T-helper 17 cell (primary cell): ENCODE measurements around the gene PLA2G15. TPM values are rescaled to one million over a fixed set of nuclear protein-coding genes. Genes with fewer than 3 reads are reported as not detected.
"Not testable (repeated sequence)": the region's sequence is repeated elsewhere in the genome, so short reads cannot be mapped to it uniquely, and the experiment has no call there.

Source experiments
- ATAC-seq: fragments of 150-1000 bp; cut with Tn5 transposase; 2 replicates; pipeline ENCODE4 v1.10.0; 2021; ENCODE audit warnings: mild to moderate bottlenecking, moderate library complexity
- DNase-seq, 3 donors: peaks; one replicate each; pipeline versions ENCODE4 v3.0.0 to v3.0.0-alpha.2; 2020 to 2021
- H3K9me3 ChIP-seq: one replicate; pipeline ENCODE4 v1.7.0; 2013; ENCODE audit warnings: low read length, mild to moderate bottlenecking; ENCODE audit not compliant: control insufficient read depth, poor library complexity, severe bottlenecking
- H3K27ac Mint-ChIP-seq: one replicate; pipeline ENCODE4 v1.8.0; 2022; ENCODE audit warnings: mild to moderate bottlenecking, moderate library complexity, mixed read lengths
- H3K27me3 Mint-ChIP-seq: one replicate; pipeline ENCODE4 v1.8.0; 2022; ENCODE audit warnings: mixed read lengths
- H3K36me3 Mint-ChIP-seq: one replicate; pipeline ENCODE4 v1.8.0; 2022; ENCODE audit warnings: low read depth, mixed read lengths
- H3K4me1 Mint-ChIP-seq: one replicate; pipeline ENCODE4 v1.8.0; 2022; ENCODE audit warnings: mild to moderate bottlenecking, mixed read lengths
- H3K4me3 Mint-ChIP-seq: one replicate; pipeline ENCODE4 v1.8.0; 2022; ENCODE audit warnings: mild to moderate bottlenecking, moderate library complexity, mixed read lengths
- total RNA-seq, 4 donors: library from RNA in 2 of 4; stranded (reverse) in 2 of 4; gene quantifications; one replicate each; pipeline ENCODE4 v1.2.3 and lab custom pipeline; 2022 to 2026

PLA2G15 gene
- total RNA-seq, 2 donors from 2014 or later: 6.6 to 7.4 TPM

GRCh38 chr16:68281368-68282063 is 36.3 kb downstream of the PLA2G15 start:
- H3K27me3 Mint-ChIP-seq: no peaks in the 10 kb centered on the region
- H3K4me3 Mint-ChIP-seq: peak overlapping the region; percentile 77
- peak overlapping the region; percentile 93 for H3K27ac Mint-ChIP-seq
- peaks cover 60% of the 10 kb centered on the region for H3K4me1 Mint-ChIP-seq
- H3K9me3 ChIP-seq: no peaks in the 10 kb centered on the region
- H3K36me3 Mint-ChIP-seq: peaks cover 12% of the 10 kb centered on the region
- DNase-seq (no peak), ATAC-seq (peak; percentile 61)

- Mint-ChIP-seq H3K4me1 (peaks cover 63% of the 10 kb centered on the region), H3K27ac (peak overlapping the region; percentile 93)
- DNase-seq: no peak
These were observed 36.9 kb downstream of the PLA2G15 start for GRCh38 chr16:68282064-68282452.

GRCh38 chr16:68283346-68283745 is 38.2 kb downstream of the PLA2G15 start:
- peaks cover 74% of the 10 kb centered on the region for H3K4me1 Mint-ChIP-seq
- H3K9me3 ChIP-seq: no peaks in the 10 kb centered on the region
- no peak for ATAC-seq
- H3K4me3 Mint-ChIP-seq: peak overlapping the region; percentile 92
- H3K27me3 Mint-ChIP-seq: no peaks in the 10 kb centered on the region
- H3K36me3 Mint-ChIP-seq: peaks cover 14% of the 10 kb centered on the region
- DNase-seq: no peak
- H3K27ac Mint-ChIP-seq: peak overlapping the region; percentile 93

More at GRCh38 chr16:68282064-68282452, 36.9 kb downstream of the PLA2G15 start:
- ATAC-seq: no peak
- peaks cover 12% of the 10 kb centered on the region for H3K36me3 Mint-ChIP-seq
- no peaks in the 10 kb centered on the region for H3K27me3 Mint-ChIP-seq
- H3K4me3 Mint-ChIP-seq: peak overlapping the region; percentile 77
- H3K9me3 ChIP-seq: no peaks in the 10 kb centered on the region

GRCh38 chr16:68283801-68284598 is 38.8 kb downstream of the PLA2G15 start:
- Mint-ChIP-seq H3K4me3 (peak overlapping the region; percentile 92), H3K36me3 (peaks cover 14% of the 10 kb centered on the region), H3K4me1 (peaks cover 74% of the 10 kb centered on the region), H3K27me3 (no peaks in the 10 kb centered on the region), H3K27ac (peak overlapping the region; percentile 93)
- DNase-seq: no peak
- no peaks in the 10 kb centered on the region for H3K9me3 ChIP-seq
- ATAC-seq: no peak

- H3K36me3 Mint-ChIP-seq: peaks cover 16% of the 10 kb centered on the region
- H3K9me3 ChIP-seq: no peaks in the 10 kb centered on the region
- DNase-seq: no peak
These were observed 39.7 kb downstream of the PLA2G15 start for GRCh38 chr16:68284847-68285246.

GRCh38 chr16:68285683-68286082 is 40.5 kb downstream of the PLA2G15 start:
- H3K9me3 ChIP-seq: no peaks in the 10 kb centered on the region
- DNase-seq (no peak), ATAC-seq (no peak)
- H3K27me3 Mint-ChIP-seq: no peaks in the 10 kb centered on the region
- H3K4me3 Mint-ChIP-seq: peak overlapping the region; percentile 94
- H3K27ac Mint-ChIP-seq: peak overlapping the region; percentile 93
- peaks cover 83% of the 10 kb centered on the region for H3K4me1 Mint-ChIP-seq
- peaks cover 19% of the 10 kb centered on the region for H3K36me3 Mint-ChIP-seq

More at GRCh38 chr16:68284847-68285246, 39.7 kb downstream of the PLA2G15 start:
- peak; percentile 6 for ATAC-seq
- Mint-ChIP-seq H3K27me3 (no peaks in the 10 kb centered on the region), H3K27ac (peak overlapping the region; percentile 93), H3K4me1 (peaks cover 78% of the 10 kb centered on the region), H3K4me3 (peak overlapping the region; percentile 92)

- no peaks in the 10 kb centered on the region for H3K27me3 Mint-ChIP-seq
- no peaks in the 10 kb centered on the region for H3K9me3 ChIP-seq
- peaks cover 21% of the 10 kb centered on the region for H3K36me3 Mint-ChIP-seq
- peaks cover 82% of the 10 kb centered on the region for H3K4me1 Mint-ChIP-seq
- H3K27ac Mint-ChIP-seq: peak overlapping the region; percentile 93
- DNase-seq (no peak), ATAC-seq (peak; percentile 52)
- peak overlapping the region; percentile 94 for H3K4me3 Mint-ChIP-seq
These were observed 41.2 kb downstream of the PLA2G15 start for GRCh38 chr16:68286153-68287074.

GRCh38 chr16:68287276-68288251 is 42.4 kb downstream of the PLA2G15 start:
- peak; percentile 16 to 37 (median 37) for DNase-seq
- peaks cover 81% of the 10 kb centered on the region for H3K4me1 Mint-ChIP-seq
- H3K27me3 Mint-ChIP-seq: no peaks in the 10 kb centered on the region
- ATAC-seq: peak; percentile 72
- no peaks in the 10 kb centered on the region for H3K9me3 ChIP-seq
- H3K36me3 Mint-ChIP-seq: peaks cover 19% of the 10 kb centered on the region
- H3K27ac Mint-ChIP-seq: peak overlapping the region; percentile 93
- peak overlapping the region; percentile 94 for H3K4me3 Mint-ChIP-seq

GRCh38 chr16:68288252-68288650 is 43.1 kb downstream of the PLA2G15 start:
- Mint-ChIP-seq H3K27me3 (no peaks in the 10 kb centered on the region), H3K36me3 (peaks cover 17% of the 10 kb centered on the region), H3K27ac (peak overlapping the region; percentile 93), H3K4me1 (peaks cover 76% of the 10 kb centered on the region), H3K4me3 (peak overlapping the region; percentile 94)
- H3K9me3 ChIP-seq: no peaks in the 10 kb centered on the region
- no peak for ATAC-seq
- no peak for DNase-seq

GRCh38 chr16:68288796-68289195 is 43.6 kb downstream of the PLA2G15 start:
- H3K4me1 Mint-ChIP-seq: peaks cover 75% of the 10 kb centered on the region
- ATAC-seq, H3K27me3 Mint-ChIP-seq, DNase-seq, H3K9me3 ChIP-seq: not testable (repeated sequence)
- H3K4me3 Mint-ChIP-seq: peak overlapping the region; percentile 7
- H3K36me3 Mint-ChIP-seq: peaks cover 21% of the 10 kb centered on the region
- peak overlapping the region; percentile 93 for H3K27ac Mint-ChIP-seq

- DNase-seq (no peak), ATAC-seq (no peak)
- Mint-ChIP-seq H3K36me3 (peaks cover 22% of the 10 kb centered on the region), H3K27me3 (no peaks in the 10 kb centered on the region), H3K4me3 (peak overlapping the region; percentile 84), H3K27ac (peak overlapping the region; percentile 93), H3K4me1 (peaks cover 75% of the 10 kb centered on the region)
- no peaks in the 10 kb centered on the region for H3K9me3 ChIP-seq
These were observed 44.0 kb downstream of the PLA2G15 start for GRCh38 chr16:68289202-68289601.
